Measurements from ENCODE around the gene SERPINB1.

Gene SERPINB1

DNA sequence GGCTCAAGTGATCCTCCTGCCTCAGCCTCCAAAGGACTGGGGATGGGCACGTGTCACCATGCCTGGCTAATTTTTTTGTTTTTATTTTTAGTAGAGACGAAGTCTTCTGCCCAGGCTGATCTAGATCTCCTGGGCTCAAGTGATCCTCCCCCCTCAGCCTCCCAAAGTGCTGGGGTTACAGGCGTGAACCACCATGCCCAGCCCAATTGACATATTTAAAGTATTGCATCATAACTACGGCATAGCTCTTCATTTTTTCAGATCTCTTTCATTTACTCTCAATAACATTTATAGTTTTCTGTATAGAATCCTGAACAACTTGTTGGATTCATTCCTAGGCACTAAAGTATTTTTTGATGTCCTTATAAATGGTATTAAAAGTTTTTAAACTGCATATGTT, 13.0 kb downstream of the SERPINB1 start:
- TF ChIP-seq, protein P1, sequence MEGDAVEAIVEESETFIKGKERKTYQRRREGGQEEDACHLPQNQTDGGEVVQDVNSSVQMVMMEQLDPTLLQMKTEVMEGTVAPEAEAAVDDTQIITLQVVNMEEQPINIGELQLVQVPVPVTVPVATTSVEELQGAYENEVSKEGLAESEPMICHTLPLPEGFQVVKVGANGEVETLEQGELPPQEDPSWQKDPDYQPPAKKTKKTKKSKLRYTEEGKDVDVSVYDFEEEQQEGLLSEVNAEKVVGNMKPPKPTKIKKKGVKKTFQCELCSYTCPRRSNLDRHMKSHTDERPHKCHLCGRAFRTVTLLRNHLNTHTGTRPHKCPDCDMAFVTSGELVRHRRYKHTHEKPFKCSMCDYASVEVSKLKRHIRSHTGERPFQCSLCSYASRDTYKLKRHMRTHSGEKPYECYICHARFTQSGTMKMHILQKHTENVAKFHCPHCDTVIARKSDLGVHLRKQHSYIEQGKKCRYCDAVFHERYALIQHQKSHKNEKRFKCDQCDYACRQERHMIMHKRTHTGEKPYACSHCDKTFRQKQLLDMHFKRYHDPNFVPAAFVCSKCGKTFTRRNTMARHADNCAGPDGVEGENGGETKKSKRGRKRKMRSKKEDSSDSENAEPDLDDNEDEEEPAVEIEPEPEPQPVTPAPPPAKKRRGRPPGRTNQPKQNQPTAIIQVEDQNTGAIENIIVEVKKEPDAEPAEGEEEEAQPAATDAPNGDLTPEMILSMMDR (IDR thresholded peaks at IDR 0.05; ENCODE audit: extremely low read depth, insufficient read depth, missing control alignments), result no peak
- no peak for DNase-seq (ENCODE audit: low spot score)
- in situ Hi-C loops (cut with MboI; ENCODE audit: low pct_unique_long_range_greater_than_20kb, low sequenced_read_pairs, unreplicated experiment), result no loop called here

DNA sequence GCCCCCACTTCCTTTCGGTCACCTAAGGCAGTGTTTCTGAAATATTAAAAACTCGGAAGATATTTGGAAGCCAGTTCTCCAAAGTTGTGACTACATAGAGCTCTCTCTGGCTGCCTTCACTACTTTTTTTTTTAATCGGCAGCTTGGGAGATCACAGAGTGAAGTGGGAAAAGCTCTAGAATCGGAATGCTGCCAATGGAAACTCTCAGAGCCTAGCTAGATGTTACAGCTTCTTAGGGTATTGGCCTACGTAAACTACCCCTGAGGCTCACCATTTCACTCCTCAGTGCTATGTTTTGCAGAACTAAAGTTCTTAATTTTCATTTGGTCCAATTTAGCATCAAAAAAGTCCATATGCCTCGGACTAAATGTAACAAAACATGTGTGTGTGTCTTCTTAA, 14.5 kb downstream of the SERPINB1 start:
- TF ChIP-seq, protein P1 (IDR thresholded peaks at IDR 0.05; ENCODE audit: extremely low read depth, insufficient read depth, missing control alignments), result no peak
- DNase-seq (ENCODE audit: low spot score), result no peak
- in situ Hi-C loops (cut with MboI; ENCODE audit: low pct_unique_long_range_greater_than_20kb, low sequenced_read_pairs, unreplicated experiment), result no loop called here

DNA sequence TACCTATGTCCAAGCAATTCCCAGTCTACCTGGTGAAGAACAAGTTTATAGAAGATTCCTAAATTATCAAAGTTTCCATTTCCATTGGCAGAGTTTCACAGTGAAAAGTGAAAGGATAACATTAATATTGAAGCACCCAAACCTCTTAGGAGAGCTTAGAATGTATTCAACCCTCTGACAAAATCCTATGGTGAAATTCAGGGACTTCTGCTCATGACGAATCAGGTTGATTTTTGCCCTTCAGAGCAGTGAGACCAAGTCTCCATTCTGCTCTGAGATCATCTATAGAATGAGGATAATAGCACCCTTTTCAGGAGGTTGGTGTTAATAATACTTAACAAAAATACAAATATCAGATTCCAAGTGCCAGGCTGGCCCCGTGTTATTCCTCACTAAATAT, 15.5 kb downstream of the SERPINB1 start:
- in situ Hi-C loops (cut with MboI; ENCODE audit: low pct_unique_long_range_greater_than_20kb, low sequenced_read_pairs, unreplicated experiment), result no loop called here
- no peak for DNase-seq (ENCODE audit: low spot score)
- TF ChIP-seq, protein P1 (IDR thresholded peaks at IDR 0.05; ENCODE audit: extremely low read depth, insufficient read depth, missing control alignments), result no peak

DNA sequence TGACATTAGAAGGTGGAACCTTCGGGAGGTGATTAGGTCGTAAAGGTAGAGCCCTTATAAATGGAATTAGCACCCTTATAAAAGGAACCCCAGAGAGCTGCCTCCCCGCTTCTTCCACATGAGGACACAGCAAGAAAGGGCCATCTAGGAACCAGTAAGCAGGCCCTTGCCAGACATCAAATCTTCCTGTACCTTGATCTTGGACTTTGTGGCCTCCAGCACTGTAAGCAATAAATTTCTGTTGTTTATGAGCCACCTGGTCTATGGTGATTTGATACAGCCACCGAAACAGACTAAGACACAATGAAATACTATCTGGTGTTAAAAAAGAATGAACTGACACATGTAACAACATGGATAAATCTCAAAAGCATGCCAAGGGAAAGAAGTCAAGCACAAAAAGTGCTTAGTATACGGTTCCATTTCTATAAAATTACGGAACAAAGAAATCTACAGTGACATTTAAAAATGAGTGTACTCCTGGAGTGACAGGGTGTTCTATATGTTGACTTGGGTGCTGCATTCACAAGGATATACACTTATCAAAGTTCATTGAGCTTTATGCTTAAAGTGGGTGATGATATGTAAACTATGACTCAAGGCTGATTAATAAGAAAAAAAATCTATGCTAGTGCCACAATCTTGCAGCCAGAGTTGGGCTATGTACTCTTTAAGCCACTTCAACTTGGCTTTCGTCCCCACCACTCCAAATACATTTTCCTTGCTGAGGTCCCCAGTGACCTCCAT, 18.4 kb downstream of the SERPINB1 start:
- DNase-seq (ENCODE audit: low spot score), result no peak
- in situ Hi-C loops (cut with MboI; ENCODE audit: low pct_unique_long_range_greater_than_20kb, low sequenced_read_pairs, unreplicated experiment), result no loop called here
- TF ChIP-seq, protein P1 (IDR thresholded peaks at IDR 0.05; ENCODE audit: extremely low read depth, insufficient read depth, missing control alignments), result no peak

DNA sequence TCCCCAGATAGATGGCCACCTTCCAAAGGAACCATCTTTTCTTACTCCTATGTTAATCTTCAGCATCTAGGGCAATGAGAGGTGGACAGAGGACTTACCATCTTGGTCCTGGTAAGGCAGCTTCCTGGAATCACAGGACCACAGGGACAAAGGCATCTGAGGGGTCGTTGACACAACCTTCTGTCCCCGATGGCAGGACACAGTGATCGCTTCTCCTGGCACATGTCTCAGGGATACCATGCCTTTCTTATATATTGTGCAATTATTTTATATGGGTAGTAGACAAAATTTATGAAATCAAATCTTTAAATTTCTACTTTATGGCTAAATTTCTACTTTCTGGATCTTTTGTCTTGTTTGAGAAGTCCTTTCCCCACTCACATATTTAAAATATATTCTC, 20.1 kb downstream of the SERPINB1 start:
- TF ChIP-seq, protein P1 (IDR thresholded peaks at IDR 0.05; ENCODE audit: extremely low read depth, insufficient read depth, missing control alignments), result no peak
- in situ Hi-C loops (cut with MboI; ENCODE audit: low pct_unique_long_range_greater_than_20kb, low sequenced_read_pairs, unreplicated experiment), result no loop called here
- DNase-seq (ENCODE audit: low spot score), result no peak

DNA sequence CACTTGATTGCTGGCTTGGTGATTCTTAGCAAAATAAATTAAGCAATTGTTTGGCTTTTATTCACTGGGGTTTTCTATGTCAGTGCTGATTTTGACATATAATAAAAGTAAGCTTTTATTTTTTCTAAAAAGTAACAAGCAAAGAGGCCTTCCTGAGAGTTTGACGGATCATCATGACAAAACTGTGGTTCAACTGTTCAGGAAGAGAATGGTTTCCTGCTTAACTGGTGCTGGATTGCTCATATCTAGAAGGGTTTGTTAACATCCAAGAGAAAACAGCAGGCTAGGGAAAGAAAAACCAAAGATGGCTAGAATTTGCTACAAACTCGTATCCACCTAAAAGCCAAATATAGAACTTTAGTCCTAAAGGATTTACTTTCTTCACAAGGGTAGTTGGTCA, 21.2 kb downstream of the SERPINB1 start:
- no peak for DNase-seq (ENCODE audit: low spot score)
- in situ Hi-C loops (cut with MboI; ENCODE audit: low pct_unique_long_range_greater_than_20kb, low sequenced_read_pairs, unreplicated experiment), result no loop called here

More for the DNA sequence above, 21.2 kb downstream of the SERPINB1 start:
- TF ChIP-seq, protein P1 (IDR thresholded peaks at IDR 0.05; ENCODE audit: extremely low read depth, insufficient read depth, missing control alignments), result no peak

Data from GM13977 (cell line).